Measurements from ENCODE around the gene UPK3BL2. TPM values are rescaled to one million over a fixed set of nuclear protein-coding genes. Genes with fewer than 3 reads are reported as not detected.
A peak's percentile ranks its signal among the peaks of the same experiment; 100 is the strongest.
"Not testable (repeated sequence)": the region's sequence is repeated elsewhere in the genome, so short reads cannot be mapped to it uniquely, and the experiment has no call there.

UPK3BL2 gene
- polyA plus RNA-seq, 2 donors = 13.1 to 92.4 TPM

DNA sequence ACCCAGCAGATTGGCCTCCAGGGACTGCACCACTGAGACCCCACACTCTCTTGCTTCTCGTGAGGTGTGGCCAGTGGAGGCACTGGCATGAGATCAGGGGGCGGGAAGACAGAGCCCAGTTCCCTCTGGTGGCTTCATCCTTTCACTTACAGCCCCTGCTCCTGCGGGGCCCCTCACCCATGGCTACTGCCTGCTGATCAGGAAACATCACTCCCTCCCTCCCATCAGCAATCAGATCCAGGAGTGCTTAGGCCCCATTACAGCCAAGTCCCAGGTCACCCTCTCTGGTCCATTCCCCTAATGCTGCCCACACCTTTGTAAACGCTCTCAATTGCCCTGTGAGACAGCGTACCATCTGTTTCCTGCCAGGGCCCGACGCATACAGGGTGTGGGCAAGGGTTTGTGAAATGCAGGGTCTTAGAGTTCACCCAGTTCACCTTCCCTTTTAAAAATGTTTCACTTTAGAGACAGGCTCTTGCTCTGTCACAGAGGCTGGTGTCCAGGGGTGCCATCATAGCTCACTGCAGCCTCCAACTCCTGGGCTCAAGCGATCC, 8.4 kb downstream of the UPK3BL2 start:
- not testable (repeated sequence) for H3K36me3 ChIP-seq (ENCODE audit: control insufficient read depth in 2 of 2, insufficient read depth in 2 of 2, low read length in 1 of 2); H3K27ac ChIP-seq (ENCODE audit: low read depth in 2 of 2, low read length in 1 of 2); H3K27me3 ChIP-seq (ENCODE audit: control insufficient read depth in 1 of 2, insufficient read depth in 2 of 2, low read length in 2 of 2); H3K4me1 ChIP-seq (ENCODE audit: control insufficient read depth in 2 of 2, insufficient read depth in 2 of 2, low read length in 1 of 2); H3K9me3 ChIP-seq (ENCODE audit: control insufficient read depth in 2 of 2, insufficient read depth in 1 of 2, low read depth in 1 of 2, low read length in 1 of 2); H3K4me3 ChIP-seq (ENCODE audit: low read depth in 1 of 2, low read length in 2 of 2)
- 58 to 100% methylated on average over 2 to 4 of the region's 8 CpGs for WGBS, 2 donors

- not testable (repeated sequence) for H3K36me3 ChIP-seq (ENCODE audit: control insufficient read depth in 2 of 2, insufficient read depth in 2 of 2, low read length in 1 of 2); H3K9me3 ChIP-seq (ENCODE audit: control insufficient read depth in 2 of 2, insufficient read depth in 1 of 2, low read depth in 1 of 2, low read length in 1 of 2); H3K27ac ChIP-seq (ENCODE audit: low read depth in 2 of 2, low read length in 1 of 2); H3K4me1 ChIP-seq (ENCODE audit: control insufficient read depth in 2 of 2, insufficient read depth in 2 of 2, low read length in 1 of 2); H3K4me3 ChIP-seq (ENCODE audit: low read depth in 1 of 2, low read length in 2 of 2); H3K27me3 ChIP-seq (ENCODE audit: control insufficient read depth in 1 of 2, insufficient read depth in 2 of 2, low read length in 2 of 2)
- 87 to 94% methylated on average over 2 of the region's 2 CpGs for WGBS, 2 donors
These were observed 11.4 kb downstream of the UPK3BL2 start for GRCh38 chr7:102532127-102532526.

GRCh38 chr7:102531583-102531982, 11.9 kb downstream of the UPK3BL2 start:
- H3K4me1 ChIP-seq (ENCODE audit: control insufficient read depth in 2 of 2, insufficient read depth in 2 of 2, low read length in 1 of 2); H3K27ac ChIP-seq (ENCODE audit: low read depth in 2 of 2, low read length in 1 of 2); H3K4me3 ChIP-seq (ENCODE audit: low read depth in 1 of 2, low read length in 2 of 2); H3K27me3 ChIP-seq (ENCODE audit: control insufficient read depth in 1 of 2, insufficient read depth in 2 of 2, low read length in 2 of 2); H3K36me3 ChIP-seq (ENCODE audit: control insufficient read depth in 2 of 2, insufficient read depth in 2 of 2, low read length in 1 of 2); H3K9me3 ChIP-seq (ENCODE audit: control insufficient read depth in 2 of 2, insufficient read depth in 1 of 2, low read depth in 1 of 2, low read length in 1 of 2): not testable (repeated sequence)
- WGBS, 2 donors = no CpG with 5 or more reads among the region's 7 CpGs

- not testable (repeated sequence) for H3K4me1 ChIP-seq (ENCODE audit: control insufficient read depth in 2 of 2, insufficient read depth in 2 of 2, low read length in 1 of 2); H3K36me3 ChIP-seq (ENCODE audit: control insufficient read depth in 2 of 2, insufficient read depth in 2 of 2, low read length in 1 of 2); H3K4me3 ChIP-seq (ENCODE audit: low read depth in 1 of 2, low read length in 2 of 2); H3K9me3 ChIP-seq (ENCODE audit: control insufficient read depth in 2 of 2, insufficient read depth in 1 of 2, low read depth in 1 of 2, low read length in 1 of 2); H3K27ac ChIP-seq (ENCODE audit: low read depth in 2 of 2, low read length in 1 of 2); H3K27me3 ChIP-seq (ENCODE audit: control insufficient read depth in 1 of 2, insufficient read depth in 2 of 2, low read length in 2 of 2)
- WGBS, 2 donors = 93 to 100% methylated on average over 3 to 4 of the region's 13 CpGs
These were observed 15.4 kb downstream of the UPK3BL2 start for GRCh38 chr7:102527822-102528793.

DNA sequence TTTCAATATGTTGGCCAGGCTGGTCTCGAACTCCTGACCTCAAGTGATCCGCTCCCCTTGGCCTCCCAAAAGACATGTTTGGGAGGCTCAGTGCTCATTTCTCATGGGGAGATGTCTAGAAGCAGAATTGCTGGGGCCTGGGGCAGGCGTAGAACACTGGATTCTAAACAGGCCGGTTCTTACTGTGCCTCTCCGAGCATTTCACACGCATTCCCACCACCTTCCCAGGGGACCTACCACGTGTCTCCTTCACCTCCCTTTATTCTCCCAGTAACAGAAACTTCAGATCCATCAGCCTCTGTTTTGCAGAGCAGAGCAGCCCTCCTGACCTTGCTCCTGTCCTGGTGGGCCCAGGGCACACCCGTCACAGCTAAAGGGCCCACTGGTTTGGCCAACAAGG, 16.3 kb downstream of the UPK3BL2 start:
- H3K4me3 ChIP-seq (ENCODE audit: low read depth in 1 of 2, low read length in 2 of 2); H3K27me3 ChIP-seq (ENCODE audit: control insufficient read depth in 1 of 2, insufficient read depth in 2 of 2, low read length in 2 of 2); H3K27ac ChIP-seq (ENCODE audit: low read depth in 2 of 2, low read length in 1 of 2); H3K4me1 ChIP-seq (ENCODE audit: control insufficient read depth in 2 of 2, insufficient read depth in 2 of 2, low read length in 1 of 2); H3K36me3 ChIP-seq (ENCODE audit: control insufficient read depth in 2 of 2, insufficient read depth in 2 of 2, low read length in 1 of 2); H3K9me3 ChIP-seq (ENCODE audit: control insufficient read depth in 2 of 2, insufficient read depth in 1 of 2, low read depth in 1 of 2, low read length in 1 of 2): not testable (repeated sequence)
- WGBS, 2 donors = 77 to 86% methylated on average over 1 of the region's 8 CpGs

GRCh38 chr7:102524803-102525202, 18.7 kb downstream of the UPK3BL2 start:
- not testable (repeated sequence) for H3K27me3 ChIP-seq (ENCODE audit: control insufficient read depth in 1 of 2, insufficient read depth in 2 of 2, low read length in 2 of 2)

DNA sequence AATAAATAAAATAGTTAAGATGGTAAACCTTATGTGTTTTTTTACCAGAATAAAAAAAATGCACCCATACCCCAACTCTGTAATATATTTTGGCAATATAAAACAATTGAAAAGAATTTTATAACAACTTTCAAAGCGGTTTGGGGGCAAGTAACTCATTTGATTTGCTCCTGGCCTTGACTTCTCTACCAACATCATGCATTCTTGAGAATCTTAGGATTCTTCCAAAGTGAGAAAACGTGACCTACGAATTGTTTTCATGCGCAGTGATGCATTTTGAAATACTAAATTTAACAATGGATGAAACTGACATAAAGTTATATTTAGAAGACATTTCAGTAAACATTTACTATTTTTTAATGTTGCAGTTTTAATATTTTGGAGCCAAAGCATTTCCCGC, 22.7 kb downstream of the UPK3BL2 start:
- 82% methylated on average over 4 of the region's 5 CpGs; no CpG with 5 or more reads in 1 of the 2 donors for WGBS, 2 donors

More at GRCh38 chr7:102524803-102525202, 18.7 kb downstream of the UPK3BL2 start:
- not testable (repeated sequence) for H3K27ac ChIP-seq (ENCODE audit: low read depth in 2 of 2, low read length in 1 of 2); H3K4me1 ChIP-seq (ENCODE audit: control insufficient read depth in 2 of 2, insufficient read depth in 2 of 2, low read length in 1 of 2); H3K4me3 ChIP-seq (ENCODE audit: low read depth in 1 of 2, low read length in 2 of 2); H3K9me3 ChIP-seq (ENCODE audit: control insufficient read depth in 2 of 2, insufficient read depth in 1 of 2, low read depth in 1 of 2, low read length in 1 of 2); H3K36me3 ChIP-seq (ENCODE audit: control insufficient read depth in 2 of 2, insufficient read depth in 2 of 2, low read length in 1 of 2)
- 53 to 62% methylated on average over 1 of the region's 2 CpGs for WGBS, 2 donors

DNA sequence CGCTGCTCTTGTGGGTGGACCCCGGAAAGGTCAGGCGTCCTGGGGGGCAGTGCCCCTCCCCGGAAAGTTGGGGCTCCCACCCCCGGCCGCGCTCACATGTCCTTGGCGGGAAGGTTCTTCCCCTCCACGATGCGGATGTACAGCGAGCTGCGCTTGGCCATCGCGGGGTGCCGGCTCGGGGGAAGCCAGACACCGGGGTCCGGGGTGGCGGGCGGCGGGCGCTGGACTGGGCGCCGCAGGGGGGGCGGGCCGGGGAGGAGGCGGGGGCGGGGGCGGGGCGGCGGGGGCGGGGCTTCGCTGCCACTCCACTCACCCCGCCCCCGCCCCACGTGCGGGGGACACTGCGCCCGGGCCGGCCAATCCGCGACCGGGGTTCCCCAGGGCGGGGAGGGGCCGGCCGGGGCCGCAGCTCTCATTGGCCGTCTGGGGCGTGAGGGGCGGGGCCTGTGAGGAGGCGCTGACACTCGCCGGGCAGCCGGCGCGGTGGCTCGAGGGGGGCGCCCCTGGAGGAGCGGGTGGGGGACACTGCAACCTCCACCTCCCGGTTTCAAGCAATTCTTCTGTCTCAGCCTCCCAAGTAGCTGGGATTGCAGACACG, 25.8 kb downstream of the UPK3BL2 start, which contains the start of gene RASA4B:
Gene RASA4B (minus strand): TSS at position 228 of the 598 bp plus-strand sequence. CDS start 67 bp downstream, at position 161.
- 0 to 1% methylated on average over 6 to 20 of the region's 61 CpGs for WGBS, 2 donors
- H3K36me3 ChIP-seq (ENCODE audit: control insufficient read depth in 2 of 2, insufficient read depth in 2 of 2, low read length in 1 of 2) = not testable (repeated sequence)

More for the DNA sequence above, 22.7 kb downstream of the UPK3BL2 start:
- H3K4me3 ChIP-seq (ENCODE audit: low read depth in 1 of 2, low read length in 2 of 2); H3K27ac ChIP-seq (ENCODE audit: low read depth in 2 of 2, low read length in 1 of 2); H3K4me1 ChIP-seq (ENCODE audit: control insufficient read depth in 2 of 2, insufficient read depth in 2 of 2, low read length in 1 of 2); H3K9me3 ChIP-seq (ENCODE audit: control insufficient read depth in 2 of 2, insufficient read depth in 1 of 2, low read depth in 1 of 2, low read length in 1 of 2); H3K27me3 ChIP-seq (ENCODE audit: control insufficient read depth in 1 of 2, insufficient read depth in 2 of 2, low read length in 2 of 2); H3K36me3 ChIP-seq (ENCODE audit: control insufficient read depth in 2 of 2, insufficient read depth in 2 of 2, low read length in 1 of 2): not testable (repeated sequence)

GRCh38 chr7:102516951-102517350, 26.5 kb downstream of the UPK3BL2 start:
- H3K9me3 ChIP-seq (ENCODE audit: control insufficient read depth in 2 of 2, insufficient read depth in 1 of 2, low read depth in 1 of 2, low read length in 1 of 2); H3K27ac ChIP-seq (ENCODE audit: low read depth in 2 of 2, low read length in 1 of 2); H3K36me3 ChIP-seq (ENCODE audit: control insufficient read depth in 2 of 2, insufficient read depth in 2 of 2, low read length in 1 of 2); H3K4me1 ChIP-seq (ENCODE audit: control insufficient read depth in 2 of 2, insufficient read depth in 2 of 2, low read length in 1 of 2); H3K27me3 ChIP-seq (ENCODE audit: control insufficient read depth in 1 of 2, insufficient read depth in 2 of 2, low read length in 2 of 2); H3K4me3 ChIP-seq (ENCODE audit: low read depth in 1 of 2, low read length in 2 of 2): not testable (repeated sequence)
- no CpG with 5 or more reads among the region's 10 CpGs for WGBS, 2 donors

More for the DNA sequence above, 25.8 kb downstream of the UPK3BL2 start, which contains the start of gene RASA4B:
- not testable (repeated sequence) for H3K27ac ChIP-seq (ENCODE audit: low read depth in 2 of 2, low read length in 1 of 2); H3K27me3 ChIP-seq (ENCODE audit: control insufficient read depth in 1 of 2, insufficient read depth in 2 of 2, low read length in 2 of 2); H3K9me3 ChIP-seq (ENCODE audit: control insufficient read depth in 2 of 2, insufficient read depth in 1 of 2, low read depth in 1 of 2, low read length in 1 of 2); H3K4me1 ChIP-seq (ENCODE audit: control insufficient read depth in 2 of 2, insufficient read depth in 2 of 2, low read length in 1 of 2)
- H3K4me3 ChIP-seq (ENCODE audit: low read depth in 1 of 2, low read length in 2 of 2) = peak within 1 kb of the TSS in 1 of 2 donors; percentile 33
